Activated CD4-positive, alpha-beta memory T cell treated with anti-CD3 and anti-CD28 coated beads, Interleukin-2, amount 10 ng/mL, durations not matched to agents 7 days and 5 days (primary cell): Measurements from ENCODE around the gene MOV10L1. TPM values are rescaled to one million over a fixed set of nuclear protein-coding genes. Genes with fewer than 3 reads are reported as not detected.
A peak's percentile ranks its signal among the peaks of the same experiment; 100 is the strongest.

ENCODE experiments used
- CTCF ChIA-PET: fragments of 350-600 bp; sonication (Branson Sonifier 250); formaldehyde crosslinking; loops from one replicate; lab custom pipeline; 2021; ENCODE audit warnings: antibody characterized with exemption, inconsistent platforms; lab: Charles Lee
- POLR2A ChIA-PET: fragments of 350-600 bp; sonication (Branson Sonifier 250); formaldehyde crosslinking; loops from one replicate; lab custom pipeline; 2021; ENCODE audit warnings: antibody characterized with exemption; lab: Charles Lee
- DNase-seq: peaks from one replicate; pipeline ENCODE4 v3.0.0-alpha.2; 2020
- H3K27ac Mint-ChIP-seq: one replicate; pipeline ENCODE4 v1.8.0; 2021; ENCODE audit warnings: mild to moderate bottlenecking, mixed read lengths
- H3K27me3 Mint-ChIP-seq: one replicate; pipeline ENCODE4 v1.8.0; 2021; ENCODE audit warnings: mixed read lengths
- H3K36me3 Mint-ChIP-seq: one replicate; pipeline ENCODE4 v1.8.0; 2021; ENCODE audit warnings: low read depth, mixed read lengths
- H3K4me1 Mint-ChIP-seq: one replicate; pipeline ENCODE4 v1.8.0; 2021; ENCODE audit warnings: mixed read lengths
- H3K4me3 Mint-ChIP-seq: one replicate; pipeline ENCODE4 v1.8.0; 2021; ENCODE audit warnings: mild to moderate bottlenecking, mixed read lengths
- H3K9me3 Mint-ChIP-seq: one replicate; pipeline ENCODE4 v1.8.0; 2021; ENCODE audit warnings: mixed read lengths
- total RNA-seq, 2 experiments: library from RNA; stranded (reverse); gene quantifications; one replicate each; pipeline ENCODE4 v1.2.3, GENCODE V29; 2021

The MOV10L1 gene
- total RNA-seq, 2 experiments from 2014 or later = not detected

- no peak for DNase-seq
- H3K27ac Mint-ChIP-seq = no peak overlapping the region
- H3K36me3 Mint-ChIP-seq = peaks cover 11% of the 10 kb centered on the region
- H3K9me3 Mint-ChIP-seq = peaks cover 22% of the 10 kb centered on the region
- peaks cover 17% of the 10 kb centered on the region for H3K27me3 Mint-ChIP-seq
- no peak overlapping the region for H3K4me3 Mint-ChIP-seq
- H3K4me1 Mint-ChIP-seq = no peaks in the 10 kb centered on the region
- POLR2A ChIA-PET = no interaction called here
- CTCF ChIA-PET = no interaction called here
Observed at GRCh38 chr22:50087646-50088045, 2.2 kb upstream of the MOV10L1 start.

- H3K36me3 Mint-ChIP-seq = peaks cover 11% of the 10 kb centered on the region
- no peaks in the 10 kb centered on the region for H3K4me1 Mint-ChIP-seq
- H3K27me3 Mint-ChIP-seq = peaks cover 17% of the 10 kb centered on the region
- ChIA-PET CTCF (interaction anchor here (0.7 to 0.8 kb wide), 2 partner anchors 20 to 57 kb away, joined by 3 to 4 read pairs; no protein-coding TSS in a partner anchor), POLR2A (no interaction called here)
- DNase-seq = no peak
- peaks cover 22% of the 10 kb centered on the region for H3K9me3 Mint-ChIP-seq
- H3K27ac Mint-ChIP-seq = no peak overlapping the region
- no peak overlapping the region for H3K4me3 Mint-ChIP-seq
Observed at GRCh38 chr22:50088096-50088495, 1.7 kb upstream of the MOV10L1 start.

GRCh38 chr22:50089231-50089630 is 575 bp upstream of the MOV10L1 start:
- DNase-seq = no peak

GRCh38 chr22:50090412-50090714 is 557 bp downstream of the MOV10L1 start:
- DNase-seq = no peak
- Mint-ChIP-seq H3K4me1 (no peaks in the 10 kb centered on the region), H3K4me3 (no peak overlapping the region), H3K9me3 (peaks cover 22% of the 10 kb centered on the region), H3K36me3 (peaks cover 11% of the 10 kb centered on the region), H3K27ac (no peak overlapping the region), H3K27me3 (peaks cover 16% of the 10 kb centered on the region)
- ChIA-PET POLR2A (no interaction called here), CTCF (no interaction called here)

More at GRCh38 chr22:50089231-50089630, 575 bp upstream of the MOV10L1 start:
- Mint-ChIP-seq H3K4me1 (no peaks in the 10 kb centered on the region), H3K27ac (no peak overlapping the region), H3K4me3 (no peak overlapping the region), H3K27me3 (peaks cover 20% of the 10 kb centered on the region), H3K36me3 (peaks cover 11% of the 10 kb centered on the region), H3K9me3 (peaks cover 22% of the 10 kb centered on the region)
- POLR2A ChIA-PET = no interaction called here
- CTCF ChIA-PET = no interaction called here

- Mint-ChIP-seq H3K4me1 (no peaks in the 10 kb centered on the region), H3K36me3 (peaks cover 11% of the 10 kb centered on the region), H3K27ac (no peak overlapping the region), H3K4me3 (no peak overlapping the region), H3K27me3 (peaks cover 18% of the 10 kb centered on the region), H3K9me3 (peaks cover 22% of the 10 kb centered on the region)
- ChIA-PET POLR2A (no interaction called here), CTCF (no interaction called here)
- no peak for DNase-seq
Observed at GRCh38 chr22:50091092-50091768, 1.4 kb downstream of the MOV10L1 start.

GRCh38 chr22:50092342-50092741 is 2.5 kb downstream of the MOV10L1 start:
- ChIA-PET CTCF (no interaction called here), POLR2A (no interaction called here)
- DNase-seq = no peak
- Mint-ChIP-seq H3K4me3 (no peak overlapping the region), H3K27ac (no peak overlapping the region), H3K27me3 (peaks cover 23% of the 10 kb centered on the region), H3K36me3 (peaks cover 4% of the 10 kb centered on the region), H3K9me3 (peaks cover 13% of the 10 kb centered on the region), H3K4me1 (no peaks in the 10 kb centered on the region)

GRCh38 chr22:50098052-50098451 is 8.2 kb downstream of the MOV10L1 start:
- H3K27ac Mint-ChIP-seq = no peak overlapping the region
- H3K9me3 Mint-ChIP-seq = no peaks in the 10 kb centered on the region
- H3K4me1 Mint-ChIP-seq = peaks cover 2% of the 10 kb centered on the region
- ChIA-PET CTCF (no interaction called here), POLR2A (no interaction called here)
- no peaks in the 10 kb centered on the region for H3K36me3 Mint-ChIP-seq
- H3K27me3 Mint-ChIP-seq = peaks cover 28% of the 10 kb centered on the region
- no peak overlapping the region for H3K4me3 Mint-ChIP-seq
- DNase-seq = no peak

GRCh38 chr22:50101870-50102565 is 12.2 kb downstream of the MOV10L1 start:
- peaks cover 13% of the 10 kb centered on the region for H3K27me3 Mint-ChIP-seq
- no peaks in the 10 kb centered on the region for H3K9me3 Mint-ChIP-seq
- no peak overlapping the region for H3K27ac Mint-ChIP-seq
- no peaks in the 10 kb centered on the region for H3K36me3 Mint-ChIP-seq
- H3K4me3 Mint-ChIP-seq = no peak overlapping the region
- ChIA-PET CTCF (no interaction called here), POLR2A (no interaction called here)
- DNase-seq = no peak
- peaks cover 11% of the 10 kb centered on the region for H3K4me1 Mint-ChIP-seq

GRCh38 chr22:50102946-50103345 is 13.1 kb downstream of the MOV10L1 start:
- H3K27me3 Mint-ChIP-seq = peaks cover 8% of the 10 kb centered on the region
- H3K9me3 Mint-ChIP-seq = no peaks in the 10 kb centered on the region
- H3K36me3 Mint-ChIP-seq = no peaks in the 10 kb centered on the region
- peaks cover 11% of the 10 kb centered on the region for H3K4me1 Mint-ChIP-seq
- H3K4me3 Mint-ChIP-seq = no peak overlapping the region
- no peak for DNase-seq
- POLR2A ChIA-PET = no interaction called here
- CTCF ChIA-PET = no interaction called here
- H3K27ac Mint-ChIP-seq = no peak overlapping the region

GRCh38 chr22:50104141-50104544 is 14.3 kb downstream of the MOV10L1 start:
- DNase-seq = no peak

GRCh38 chr22:50105208-50106100 is 15.6 kb downstream of the MOV10L1 start:
- H3K36me3 Mint-ChIP-seq = no peaks in the 10 kb centered on the region
- CTCF ChIA-PET = interaction anchor here (0.6 to 1.3 kb wide), 4 partner anchors 8 to 103 kb away, joined by 3 to 5 read pairs (median 4); partner anchors contain the start of gene MLC1
- POLR2A ChIA-PET = interaction anchor here (0.6 to 1.5 kb wide), 4 partner anchors 10 to 338 kb away, joined by 3 to 5 read pairs (median 3); partner anchors contain the start of gene MLC1
- peak; percentile 49 for DNase-seq
- H3K27me3 Mint-ChIP-seq = no peaks in the 10 kb centered on the region
- peak overlapping the region; percentile 59 for H3K27ac Mint-ChIP-seq
- H3K9me3 Mint-ChIP-seq = no peaks in the 10 kb centered on the region
- H3K4me3 Mint-ChIP-seq = peak overlapping the region; percentile 50
- H3K4me1 Mint-ChIP-seq = peaks cover 11% of the 10 kb centered on the region

More at GRCh38 chr22:50104141-50104544, 14.3 kb downstream of the MOV10L1 start:
- ChIA-PET POLR2A (no interaction called here), CTCF (interaction anchor here (0.5 kb wide), 1 partner anchor 10 kb away, joined by 3 read pairs; no protein-coding TSS in a partner anchor)
- H3K4me1 Mint-ChIP-seq = peaks cover 11% of the 10 kb centered on the region
- no peak overlapping the region for H3K27ac Mint-ChIP-seq
- H3K9me3 Mint-ChIP-seq = no peaks in the 10 kb centered on the region
- peaks cover 2% of the 10 kb centered on the region for H3K27me3 Mint-ChIP-seq
- no peak overlapping the region for H3K4me3 Mint-ChIP-seq
- no peaks in the 10 kb centered on the region for H3K36me3 Mint-ChIP-seq

- Mint-ChIP-seq H3K36me3 (no peaks in the 10 kb centered on the region), H3K4me3 (no peak overlapping the region), H3K4me1 (peaks cover 22% of the 10 kb centered on the region), H3K9me3 (no peaks in the 10 kb centered on the region), H3K27ac (no peak overlapping the region), H3K27me3 (peaks cover 3% of the 10 kb centered on the region)
- DNase-seq = no peak
- ChIA-PET CTCF (interaction anchor here (2.1 kb wide), 1 partner anchor 77 kb away, joined by 4 read pairs; no protein-coding TSS in a partner anchor), POLR2A (no interaction called here)
Observed at GRCh38 chr22:50107529-50107928, 17.7 kb downstream of the MOV10L1 start.

GRCh38 chr22:50111056-50111455 is 21.2 kb downstream of the MOV10L1 start:
- Mint-ChIP-seq H3K27ac (no peak overlapping the region), H3K9me3 (no peaks in the 10 kb centered on the region), H3K4me3 (no peak overlapping the region), H3K36me3 (no peaks in the 10 kb centered on the region), H3K4me1 (peaks cover 17% of the 10 kb centered on the region), H3K27me3 (peaks cover 10% of the 10 kb centered on the region)
- ChIA-PET CTCF (no interaction called here), POLR2A (no interaction called here)
- DNase-seq = no peak
